Sigmoid colon (tissue), 7 donors: ENCODE data around the gene ABCC1. TPM values are rescaled to one million over a fixed set of nuclear protein-coding genes. Genes with fewer than 3 reads are reported as not detected.

Source experiments
- DNase-seq: peaks from one replicate; pipeline ENCODE4 v3.0.0-alpha.2; 2019
- H3K27ac ChIP-seq, 4 donors: fragments of 200-600 bp; sonication (generic); one replicate each; pipeline ENCODE4 v1.5.1; 2016 to 2019; ENCODE audit warnings: mild to moderate bottlenecking in 1 of 4
- H3K27me3 ChIP-seq, 3 donors: fragments of 200-600 bp; sonication (generic); one replicate each; pipeline ENCODE4 v1.5.1; 2019; ENCODE audit warnings: mild to moderate bottlenecking in 1 of 3
- H3K36me3 ChIP-seq, 4 donors: fragments of 200-600 bp; sonication (generic); one replicate each; pipeline ENCODE4 v1.5.1; 2016 to 2019
- H3K4me1 ChIP-seq, 4 donors: fragments of 200-600 bp; sonication (generic); one replicate each; pipeline ENCODE4 v1.5.1; 2017 to 2019
- H3K4me3 ChIP-seq, 4 donors: fragments of 200-600 bp; sonication (generic); one replicate each; pipeline ENCODE4 v1.5.1; 2017 to 2019; ENCODE audit warnings: mild to moderate bottlenecking in 2 of 4, moderate library complexity in 1 of 4
- H3K9me3 ChIP-seq, 4 donors: fragments of 200-600 bp in 3 of 4; sonication (generic) in 3 of 4; one replicate each; pipeline versions ENCODE4 v1.5.1 to v1.6.1; 2013 to 2019
- EP300 ChIP-seq, 4 donors: sonication (generic); formaldehyde crosslinking; IDR thresholded peaks; one replicate each; pipeline ENCODE4 v1.6.1; 2017; ENCODE audit warnings: antibody characterized with exemption in 4 of 4
- POLR2A ChIP-seq, 2 donors: fragments of 450-650 bp; IDR thresholded peaks; one replicate each; pipeline ENCODE4 v1.6.1; 2016; ENCODE audit warnings: antibody characterized with exemption in 2 of 2, mild to moderate bottlenecking in 2 of 2, moderate library complexity in 2 of 2
- POLR2AphosphoS5 ChIP-seq, 4 donors: sonication (generic); formaldehyde crosslinking; IDR thresholded peaks; one replicate each; pipeline ENCODE4 v1.6.1; 2017; ENCODE audit warnings: antibody characterized with exemption in 4 of 4
- WGBS, 2 donors: extraction: QIAGEN DNeasy Blood & Tissue Kit; methylation state at CpG; one replicate each; pipeline ENCODE4 v1.1.7; 2013; 5-methylcytosine and 5-hydroxymethylcytosine counted together
- intact Hi-C: fragments of 100-400 bp; cut with DNase I; formaldehyde crosslinking; loops from one replicate; pipeline ENCODE4 v1.15.1; 2023
- polyA plus RNA-seq, 3 donors: library from polyadenylated mRNA; stranded (reverse); fragments of 200-250 nt; gene quantifications; one replicate each; pipeline ENCODE4 v1.2.3, GENCODE V29; 2013
- total RNA-seq, 4 donors: library from RNA; depleted of rRNA; stranded (reverse); fragments of >200 nt; gene quantifications; one replicate each; pipeline ENCODE4 v1.1.0, GENCODE V29; 2016
- TF ChIP-seq, protein P1 (sequence below), 4 experiments: fragments of 450-650 bp in 3 of 4; fragments of 200-600 bp in 1 of 4; IDR thresholded peaks; one replicate each; pipeline ENCODE4 v1.5.1; 2016 to 2019; ENCODE audit warnings: antibody characterized with exemption in 4 of 4, mild to moderate bottlenecking in 3 of 4, moderate library complexity in 2 of 4
- donor health status: healthy with polysubstance abuse.
- donor health status: Bipolar disorder and iron deficiency.
- donor health status: healthy.

ABCC1 gene
- total and polyA plus RNA-seq, 7 donors, result 1.8 to 51.8 (median 22.5) TPM

DNA sequence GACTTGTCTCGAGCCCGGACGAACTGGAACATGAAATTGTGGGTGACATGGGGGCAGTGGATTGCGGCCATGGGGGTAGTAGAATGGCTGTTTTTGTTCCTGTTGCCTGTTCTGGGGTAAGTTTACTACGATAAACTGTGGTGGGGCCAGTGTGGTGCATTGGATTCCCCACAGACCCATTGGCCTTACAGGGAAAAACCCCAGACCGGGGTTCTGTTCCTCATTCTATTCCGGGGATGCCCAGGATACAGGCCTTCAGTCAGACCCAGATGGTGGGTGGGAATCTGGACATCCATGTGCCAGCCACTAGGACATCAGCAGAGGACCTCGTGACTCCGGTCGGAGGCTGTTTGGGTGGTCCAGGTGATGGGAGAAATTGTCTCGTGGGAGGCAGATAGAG lies 88.1 kb downstream of the ABCC1 start:
- intact Hi-C loops, result no loop called here
- Histone ChIP-seq H3K36me3 (peaks cover 16 to 70% (median 31%) of the 10 kb centered on the region in 4 donors), H3K4me1 (peaks cover 0 to 16% (median 11%) of the 10 kb centered on the region in 4 donors), H3K27ac (no peak overlapping the region), H3K27me3 (no peaks in the 10 kb centered on the region), H3K9me3 (no peaks in the 10 kb centered on the region), H3K4me3 (no peak overlapping the region)
- TF ChIP-seq, protein P1, sequence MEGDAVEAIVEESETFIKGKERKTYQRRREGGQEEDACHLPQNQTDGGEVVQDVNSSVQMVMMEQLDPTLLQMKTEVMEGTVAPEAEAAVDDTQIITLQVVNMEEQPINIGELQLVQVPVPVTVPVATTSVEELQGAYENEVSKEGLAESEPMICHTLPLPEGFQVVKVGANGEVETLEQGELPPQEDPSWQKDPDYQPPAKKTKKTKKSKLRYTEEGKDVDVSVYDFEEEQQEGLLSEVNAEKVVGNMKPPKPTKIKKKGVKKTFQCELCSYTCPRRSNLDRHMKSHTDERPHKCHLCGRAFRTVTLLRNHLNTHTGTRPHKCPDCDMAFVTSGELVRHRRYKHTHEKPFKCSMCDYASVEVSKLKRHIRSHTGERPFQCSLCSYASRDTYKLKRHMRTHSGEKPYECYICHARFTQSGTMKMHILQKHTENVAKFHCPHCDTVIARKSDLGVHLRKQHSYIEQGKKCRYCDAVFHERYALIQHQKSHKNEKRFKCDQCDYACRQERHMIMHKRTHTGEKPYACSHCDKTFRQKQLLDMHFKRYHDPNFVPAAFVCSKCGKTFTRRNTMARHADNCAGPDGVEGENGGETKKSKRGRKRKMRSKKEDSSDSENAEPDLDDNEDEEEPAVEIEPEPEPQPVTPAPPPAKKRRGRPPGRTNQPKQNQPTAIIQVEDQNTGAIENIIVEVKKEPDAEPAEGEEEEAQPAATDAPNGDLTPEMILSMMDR (IDR thresholded peaks at IDR 0.05), result no peak
- TF ChIP-seq POLR2AphosphoS5 (IDR thresholded peaks at IDR 0.05) (no peak), EP300 (IDR thresholded peaks at IDR 0.05) (no peak), POLR2A (IDR thresholded peaks at IDR 0.05) (no peak)
- DNase-seq, result no peak
- 97 to 98% methylated on average over 11 of the region's 11 CpGs for WGBS, 2 donors

DNA sequence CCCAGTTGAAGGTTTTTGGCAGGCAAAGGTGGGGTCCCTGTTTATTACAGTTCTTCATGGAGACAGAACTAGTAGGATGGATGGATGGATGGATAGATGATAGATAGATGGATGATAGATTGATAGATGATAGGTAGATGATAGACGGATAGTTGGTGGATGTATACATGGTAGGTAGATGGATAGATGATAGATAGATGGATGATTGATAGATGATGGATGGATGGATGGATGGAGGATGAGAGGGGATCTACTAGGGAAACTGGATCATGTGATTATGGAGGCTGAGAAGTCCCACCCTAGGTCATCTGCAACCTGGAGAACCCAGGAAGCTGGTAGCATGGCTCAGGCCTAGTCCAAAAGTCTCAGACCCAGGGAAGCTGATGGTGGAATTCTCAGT lies 88.6 kb downstream of the ABCC1 start:
- H3K4me3 ChIP-seq, result no peak overlapping the region
- 96 to 100% methylated on average over 1 of the region's 1 CpG for WGBS, 2 donors
- intact Hi-C loops, result no loop called here

DNA sequence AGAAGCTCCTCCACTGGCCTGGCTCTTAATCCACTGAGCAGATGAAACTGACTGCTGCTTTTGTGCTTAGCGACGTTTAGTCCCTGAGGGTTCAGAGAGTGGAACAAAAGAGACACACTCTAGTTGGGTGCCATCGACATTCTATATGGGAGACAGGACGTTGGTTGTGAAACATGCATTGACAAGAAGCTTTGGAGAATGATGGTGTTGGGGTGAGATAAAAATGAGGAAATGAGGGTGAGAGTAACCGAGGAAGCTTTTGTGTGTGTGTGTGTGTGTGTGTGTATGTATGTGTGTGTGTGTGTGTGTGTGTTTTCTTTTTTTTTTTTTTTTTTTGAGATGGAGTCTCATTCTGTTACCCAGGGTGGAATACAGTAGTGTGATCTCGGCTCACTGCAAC lies 89.5 kb downstream of the ABCC1 start:
- intact Hi-C loops, result no loop called here
- Histone ChIP-seq H3K4me1 (peaks cover 0 to 19% (median 13%) of the 10 kb centered on the region in 4 donors), H3K27me3 (no peaks in the 10 kb centered on the region), H3K27ac (no peak overlapping the region), H3K36me3 (peaks cover 16 to 60% (median 34%) of the 10 kb centered on the region in 4 donors), H3K9me3 (no peaks in the 10 kb centered on the region), H3K4me3 (no peak overlapping the region)
- TF ChIP-seq EP300 (IDR thresholded peaks at IDR 0.05), result no peak
- TF ChIP-seq, protein P1 (IDR thresholded peaks at IDR 0.05), result no peak
- no peak for TF ChIP-seq POLR2A (IDR thresholded peaks at IDR 0.05)
- DNase-seq, result no peak
- WGBS, 2 donors, result 68 to 87% methylated on average over 6 of the region's 6 CpGs

More for the DNA sequence above, 88.6 kb downstream of the ABCC1 start:
- Histone ChIP-seq H3K4me1 (peaks cover 0 to 19% (median 13%) of the 10 kb centered on the region in 4 donors), H3K27ac (no peak overlapping the region), H3K27me3 (no peaks in the 10 kb centered on the region), H3K36me3 (peaks cover 16 to 67% (median 31%) of the 10 kb centered on the region in 4 donors), H3K9me3 (no peaks in the 10 kb centered on the region)
- no peak for DNase-seq
- TF ChIP-seq EP300 (IDR thresholded peaks at IDR 0.05) (no peak), POLR2AphosphoS5 (IDR thresholded peaks at IDR 0.05) (no peak), POLR2A (IDR thresholded peaks at IDR 0.05) (no peak)
- TF ChIP-seq, protein P1 (IDR thresholded peaks at IDR 0.05), result no peak

DNA sequence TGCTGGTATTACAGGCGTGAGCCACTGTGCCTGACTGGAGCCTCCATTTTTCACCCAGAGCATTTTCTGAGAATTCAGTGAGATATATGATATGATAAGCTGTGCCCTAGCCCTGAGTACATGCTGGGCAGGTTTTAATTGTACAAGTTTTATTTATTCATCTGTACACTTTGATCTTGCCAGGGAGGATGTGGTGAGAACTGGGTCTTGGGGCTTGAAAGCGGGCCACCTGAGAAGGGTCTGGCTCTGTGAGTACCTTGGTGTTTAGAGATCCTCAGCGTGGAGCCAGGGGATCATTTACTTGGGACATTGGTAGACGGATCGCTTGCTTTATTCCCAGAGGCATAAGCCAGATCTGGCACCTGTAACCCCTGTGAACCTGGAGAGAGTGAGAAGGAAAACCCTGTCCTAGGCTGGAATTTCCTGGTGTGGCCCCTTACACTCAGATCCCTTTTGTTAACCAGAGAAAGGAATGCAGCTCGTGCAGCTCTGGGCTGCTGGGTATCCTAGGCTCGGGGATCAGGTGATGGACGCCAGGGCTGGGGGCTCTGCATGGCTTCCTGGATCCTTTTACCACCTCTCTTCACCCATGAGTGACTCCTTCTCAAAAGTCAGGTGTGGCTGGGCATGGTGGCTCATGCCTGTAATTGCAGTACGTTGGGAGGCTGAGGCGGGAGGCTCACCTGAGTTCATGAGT lies 91.9 kb downstream of the ABCC1 start:
- no peak overlapping the region for H3K4me3 ChIP-seq
- H3K4me1 ChIP-seq, result peaks cover 0 to 19% (median 13%) of the 10 kb centered on the region in 4 donors
- TF ChIP-seq POLR2AphosphoS5 (IDR thresholded peaks at IDR 0.05) (no peak), EP300 (IDR thresholded peaks at IDR 0.05) (no peak), POLR2A (IDR thresholded peaks at IDR 0.05) (no peak)
- TF ChIP-seq, protein P1 (IDR thresholded peaks at IDR 0.05), result no peak
- H3K27me3 ChIP-seq, result no peaks in the 10 kb centered on the region
- peaks cover 10 to 68% (median 35%) of the 10 kb centered on the region in 4 donors for H3K36me3 ChIP-seq
- WGBS, 2 donors, result 92 to 94% methylated on average over 10 of the region's 10 CpGs
- H3K27ac ChIP-seq, result peak overlapping the region; percentile 20 to 89 (median 61)
- intact Hi-C loops, result no loop called here
- H3K9me3 ChIP-seq, result no peaks in the 10 kb centered on the region
- DNase-seq, result no peak
